Heart right ventricle (tissue), 16 donors: ENCODE data around the gene LBP. TPM values are rescaled to one million over a fixed set of nuclear protein-coding genes. Genes with fewer than 3 reads are reported as not detected.

ENCODE experiments used
- ATAC-seq, 8 donors: fragments of 200-7000 bp; cut with Tn5 transposase; one replicate each; pipeline ENCODE4 v1.9.1; 2020; ENCODE audit warnings: mild to moderate bottlenecking in 8 of 8, moderate library complexity in 8 of 8, moderate number of reproducible peaks in 1 of 8
- DNase-seq, 2 donors: peaks; one replicate each; pipeline ENCODE4 v3.0.0-alpha.2; 2020
- H3K27ac ChIP-seq, 10 donors: fragments of 200-600 bp; sonication (generic) in 2 of 10; one replicate each; pipeline versions ENCODE4 v1.5.0 to v1.8.0; 2020 to 2022; ENCODE audit warnings: mild to moderate bottlenecking in 3 of 10
- H3K27me3 ChIP-seq, 7 donors: fragments of 200-600 bp; one replicate each; pipeline ENCODE4 v1.8.0; 2021 to 2022; ENCODE audit warnings: mild to moderate bottlenecking in 2 of 7
- H3K36me3 ChIP-seq, 9 donors: fragments of 200-600 bp; sonication (generic) in 1 of 9; one replicate each; pipeline versions ENCODE4 v1.5.0 to v1.8.0; 2020 to 2022; ENCODE audit warnings: mild to moderate bottlenecking in 2 of 9
- H3K4me1 ChIP-seq, 9 donors: fragments of 200-600 bp; sonication (generic) in 1 of 9; one replicate each; pipeline versions ENCODE4 v1.5.0 to v1.8.0; 2020 to 2022; ENCODE audit warnings: mild to moderate bottlenecking in 4 of 9
- H3K4me3 ChIP-seq, 10 donors: fragments of 200-600 bp; sonication (generic) in 2 of 10; one replicate each; pipeline versions ENCODE4 v1.5.0 to v1.8.0; 2020 to 2022; ENCODE audit warnings: mild to moderate bottlenecking in 7 of 10, moderate library complexity in 2 of 10
- H3K9me3 ChIP-seq, 11 donors: fragments of 200-600 bp in 10 of 11; sonication (generic) in 2 of 11; one replicate each; pipeline versions ENCODE4 v1.5.0 to v1.8.0; 2013 to 2022; ENCODE audit warnings: mild to moderate bottlenecking in 2 of 11, control low read depth in 1 of 11, moderate library complexity in 1 of 11
- WGBS, 2 donors: extraction: QIAGEN DNeasy Blood & Tissue Kit; methylation state at CpG; one replicate each; pipeline ENCODE4 v1.1.7; 2013; ENCODE audit warnings: inconsistent platforms in 1 of 2; 5-methylcytosine and 5-hydroxymethylcytosine counted together
- intact Hi-C, 10 donors: fragments of 100-400 bp; cut with DNase I; formaldehyde crosslinking; loops; one replicate each; pipeline versions ENCODE4 v1.11.1 to v1.14.2; 2022
- polyA plus RNA-seq, 2 donors: library from polyadenylated mRNA; stranded (reverse); fragments of 200-250 nt; gene quantifications; one replicate each; pipeline ENCODE4 v1.2.3, GENCODE V29; 2013
- total RNA-seq, 10 donors: library from RNA; stranded (reverse); fragmentation: NEBNext Ultra II Directional in 3 of 10; extraction: Animal tissue kit (Norgen Biotek cat#: 25700) in 3 of 10; gene quantifications; one replicate each; pipeline versions ENCODE4 v1.2.1 to v1.2.4, GENCODE V29; 2021 to 2023
- TF ChIP-seq, protein P1 (sequence below), 9 donors: fragments of 200-600 bp; sonication (generic) in 2 of 9; IDR thresholded peaks; one replicate each; pipeline versions ENCODE4 v1.5.0 to v1.8.0; 2021 to 2022; ENCODE audit warnings: antibody characterized with exemption in 9 of 9, mild to moderate bottlenecking in 5 of 9, moderate library complexity in 1 of 9
- donor health status: Arrhythmogenic right ventricular cardiomyopathy.
- donor health status: ischemic (EF 13 %, LVEDD 7.1; RV severe dilation, severe dysfunction).
- donor health status: healthy with polysubstance abuse.
- donor health status: DM: no; HTN: yes; CAD: no.
- donor health status: DM: no; HTN: no; CAD: no.
- donor health status: ischemic (EF 25% LVEDD 6.9; RV normal size, moderate dysfunction).
- donor health status: ischemic (EF 25% LVEDD 5.7; RV mildly dilated, moderate dysfunction).
- donor health status: healthy.
- donor health status: DM: yes; HTN: yes; CAD: no.
- donor health status: Ischemic cardiomyopathy.
- donor health status: ischemic (EF 35%, LVEDD 5.7; RV mildly dilated, moderate dysfunction).
- donor health status: nonischemic (EF 11% LVEDD 7.7; RV severe dilation, severe dysfunction).
- donor health status: DM: yes; HTN: yes; CAD: no.
- donor health status: PGD.
- donor health status: ischemic (EF 29% LVEDD 5.4; RV normal size, mild dysfunction).
- donor health status: nonischemic (EF 23%, LVEDD 6.1; RV moderate dilation, normal function).

Gene LBP
- total and polyA plus RNA-seq, 12 donors, result 0.17 to 3.5 (median 0.33) TPM; not detected in 5

DNA sequence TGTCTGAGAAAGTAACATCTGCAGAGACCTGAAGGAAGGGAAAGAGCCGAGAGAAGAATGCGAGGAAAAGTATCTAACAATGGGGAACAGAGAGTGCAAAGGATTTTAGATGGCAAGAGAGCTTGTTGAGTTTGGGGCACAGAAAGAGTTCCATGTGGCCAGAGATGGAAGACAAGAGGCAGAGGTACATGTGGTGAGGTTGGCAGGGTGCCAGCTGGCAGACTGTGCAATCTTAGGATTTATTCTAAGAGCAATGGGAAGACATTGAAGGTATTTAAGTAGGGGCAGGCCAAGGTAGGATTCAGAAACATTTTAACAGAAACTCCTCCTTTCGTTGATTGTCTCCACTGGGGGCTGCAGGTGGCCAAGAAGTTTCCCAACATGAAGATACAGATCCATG is 20.4 kb upstream of the LBP start:
- no peak for DNase-seq
- Histone ChIP-seq H3K27me3 (peaks cover 0 to 23% (median 12%) of the 10 kb centered on the region in 7 donors), H3K27ac (no peak overlapping the region), H3K4me3 (no peak overlapping the region), H3K4me1 (no peaks in the 10 kb centered on the region), H3K36me3 (no peaks in the 10 kb centered on the region), H3K9me3 (peaks cover 0 to 3% (median 0%) of the 10 kb centered on the region in 11 donors)
- TF ChIP-seq, protein P1, sequence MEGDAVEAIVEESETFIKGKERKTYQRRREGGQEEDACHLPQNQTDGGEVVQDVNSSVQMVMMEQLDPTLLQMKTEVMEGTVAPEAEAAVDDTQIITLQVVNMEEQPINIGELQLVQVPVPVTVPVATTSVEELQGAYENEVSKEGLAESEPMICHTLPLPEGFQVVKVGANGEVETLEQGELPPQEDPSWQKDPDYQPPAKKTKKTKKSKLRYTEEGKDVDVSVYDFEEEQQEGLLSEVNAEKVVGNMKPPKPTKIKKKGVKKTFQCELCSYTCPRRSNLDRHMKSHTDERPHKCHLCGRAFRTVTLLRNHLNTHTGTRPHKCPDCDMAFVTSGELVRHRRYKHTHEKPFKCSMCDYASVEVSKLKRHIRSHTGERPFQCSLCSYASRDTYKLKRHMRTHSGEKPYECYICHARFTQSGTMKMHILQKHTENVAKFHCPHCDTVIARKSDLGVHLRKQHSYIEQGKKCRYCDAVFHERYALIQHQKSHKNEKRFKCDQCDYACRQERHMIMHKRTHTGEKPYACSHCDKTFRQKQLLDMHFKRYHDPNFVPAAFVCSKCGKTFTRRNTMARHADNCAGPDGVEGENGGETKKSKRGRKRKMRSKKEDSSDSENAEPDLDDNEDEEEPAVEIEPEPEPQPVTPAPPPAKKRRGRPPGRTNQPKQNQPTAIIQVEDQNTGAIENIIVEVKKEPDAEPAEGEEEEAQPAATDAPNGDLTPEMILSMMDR (IDR thresholded peaks at IDR 0.05), result no peak
- no peak for ATAC-seq
- WGBS, 2 donors, result 83 to 92% methylated on average over 3 of the region's 3 CpGs
- intact Hi-C loops, result loop anchor here in 3 of 10 donors (2.0 to 10.0 kb wide), 3 partner anchors 81 to 761 kb away; no protein-coding TSS in a partner anchor

GRCh38 chr20:38326309-38326708 is 20.0 kb upstream of the LBP start:
- 85 to 87% methylated on average over 7 of the region's 7 CpGs for WGBS, 2 donors
- DNase-seq, result no peak
- ATAC-seq, result no peak
- intact Hi-C loops, result loop anchor here in 3 of 10 donors (2.0 to 10.0 kb wide), 3 partner anchors 81 to 762 kb away; no protein-coding TSS in a partner anchor
- no peak overlapping the region for H3K4me3 ChIP-seq
- peaks cover 0 to 25% (median 16%) of the 10 kb centered on the region in 7 donors for H3K27me3 ChIP-seq
- H3K27ac ChIP-seq, result no peak overlapping the region
- TF ChIP-seq, protein P1 (IDR thresholded peaks at IDR 0.05), result no peak
- H3K9me3 ChIP-seq, result peaks cover 0 to 3% (median 0%) of the 10 kb centered on the region in 11 donors
- no peaks in the 10 kb centered on the region for H3K36me3 ChIP-seq
- no peaks in the 10 kb centered on the region for H3K4me1 ChIP-seq

GRCh38 chr20:38330638-38331037 is 15.6 kb upstream of the LBP start:
- intact Hi-C loops, result no loop called here
- H3K4me3 ChIP-seq, result no peak overlapping the region
- no peak overlapping the region for H3K27ac ChIP-seq
- 44 to 58% methylated on average over 3 of the region's 3 CpGs for WGBS, 2 donors
- no peak for ATAC-seq
- H3K9me3 ChIP-seq, result no peaks in the 10 kb centered on the region
- no peak for DNase-seq
- TF ChIP-seq, protein P1 (IDR thresholded peaks at IDR 0.05), result no peak
- H3K36me3 ChIP-seq, result no peaks in the 10 kb centered on the region
- H3K27me3 ChIP-seq, result peaks cover 0 to 35% (median 18%) of the 10 kb centered on the region in 7 donors
- H3K4me1 ChIP-seq, result no peaks in the 10 kb centered on the region

DNA sequence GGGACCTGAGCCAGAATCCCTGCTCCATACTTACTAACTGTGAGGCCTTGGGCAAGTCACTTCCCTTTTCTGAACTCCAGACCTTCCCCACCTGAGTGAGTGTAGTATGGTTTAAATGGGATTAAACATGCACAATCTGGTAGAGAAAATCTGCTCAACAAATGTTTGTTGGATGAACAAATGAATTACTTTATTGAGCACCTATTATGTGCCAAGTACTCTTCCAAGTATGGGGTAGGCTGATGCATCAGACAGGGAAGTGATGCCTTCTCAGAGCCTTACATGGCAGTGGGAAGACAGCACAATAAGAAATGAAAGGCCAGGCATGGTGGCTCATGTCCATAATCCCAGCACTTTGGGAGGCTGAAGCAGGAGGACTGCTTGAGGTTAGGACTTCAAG is 15.0 kb upstream of the LBP start:
- TF ChIP-seq, protein P1 (IDR thresholded peaks at IDR 0.05), result no peak
- Histone ChIP-seq H3K36me3 (no peaks in the 10 kb centered on the region), H3K4me3 (no peak overlapping the region), H3K27ac (no peak overlapping the region), H3K4me1 (no peaks in the 10 kb centered on the region), H3K9me3 (no peaks in the 10 kb centered on the region), H3K27me3 (peaks cover 0 to 39% (median 19%) of the 10 kb centered on the region in 7 donors)
- ATAC-seq (no peak), DNase-seq (no peak)
- intact Hi-C loops, result no loop called here
